GM23248 (cell line): ENCODE measurements around the gene SMIM14.

Experiments
- EZH2 ChIP-seq: fragments of 200-600 bp; sonication (generic); IDR thresholded peaks from 2 replicates; pipeline ENCODE4 v1.6.1; 2018; ENCODE audit warnings: antibody characterized with exemption, mild to moderate bottlenecking; ENCODE audit not compliant: insufficient read depth, poor library complexity, severe bottlenecking
- EZH2phosphoT487 ChIP-seq: fragments of 200-600 bp; sonication (generic); IDR thresholded peaks from 2 replicates; pipeline ENCODE4 v1.6.1; 2018; ENCODE audit warnings: antibody characterized with exemption, moderate library complexity, mild to moderate bottlenecking, low read depth; ENCODE audit not compliant: insufficient read depth

GRCh38 chr4:39504538-39504937 lies 134.1 kb downstream of the SMIM14 start:
- TF ChIP-seq EZH2phosphoT487 (no peak), EZH2 (no peak)
